Testis (tissue), 3 donors: Measurements from ENCODE around the gene PTPRD. TPM values are rescaled to one million over a fixed set of nuclear protein-coding genes. Genes with fewer than 3 reads are reported as not detected.

Experiments used
- DNase-seq: peaks from one replicate; pipeline ENCODE4 v3.0.0-alpha.2; 2019
- H3K27ac ChIP-seq, 2 donors: fragments of 200-600 bp; sonication (generic); one replicate each; pipeline ENCODE4 v1.5.1; 2019
- H3K27me3 ChIP-seq: fragments of 200-600 bp; sonication (generic); one replicate; pipeline ENCODE4 v1.5.1; 2019
- H3K36me3 ChIP-seq: fragments of 200-600 bp; sonication (generic); one replicate; pipeline ENCODE4 v1.5.1; 2017; ENCODE audit warnings: low read depth; ENCODE audit errors: missing control alignments
- H3K4me1 ChIP-seq: fragments of 200-600 bp; sonication (generic); one replicate; pipeline ENCODE4 v1.5.1; 2019
- H3K4me3 ChIP-seq, 2 donors: fragments of 200-600 bp; sonication (generic); one replicate each; pipeline ENCODE4 v1.5.1; 2017 to 2019
- H3K9me3 ChIP-seq: fragments of 200-600 bp; sonication (generic); one replicate; pipeline ENCODE4 v1.5.1; 2017
- CTCF ChIP-seq, 3 experiments: fragments of 450-650 bp in 2 of 3; fragments of 200-600 bp in 1 of 3; sonication (generic) in 1 of 3; IDR thresholded peaks; one replicate each; pipeline ENCODE4 v1.5.1; 2016 to 2019; ENCODE audit warnings: antibody characterized with exemption in 3 of 3, mild to moderate bottlenecking in 2 of 3, moderate library complexity in 1 of 3
- POLR2A ChIP-seq: fragments of 450-650 bp; IDR thresholded peaks from one replicate; pipeline ENCODE4 v1.6.1; 2017; ENCODE audit warnings: antibody characterized with exemption, mild to moderate bottlenecking, moderate library complexity
- WGBS, 2 donors: methylation state at CpG; one replicate each; pipeline ENCODE4 v1.1.5; 2018; 5-methylcytosine and 5-hydroxymethylcytosine counted together
- intact Hi-C: fragments of 100-400 bp; cut with DNase I; formaldehyde crosslinking; loops from one replicate; pipeline ENCODE4 v1.15.1; 2023; ENCODE audit warnings: low total_unique reads
- polyA plus RNA-seq: library from polyadenylated mRNA; stranded (reverse); fragments of 350-450 nt; fragmentation: Illumina TruSeq; extraction: RNeasy Lipid Tissue Mini Kit (QIAGEN cat#74804); gene quantifications from one replicate; pipeline ENCODE4 v1.2.3, GENCODE V29; 2014; ENCODE audit warnings: low read depth, low replicate concordance; ENCODE audit not compliant: insufficient read depth
- total RNA-seq, 2 donors: library from RNA; depleted of rRNA; stranded (reverse); fragments of >200 nt; gene quantifications; one replicate each; pipeline ENCODE4 v1.2.3, GENCODE V29; 2016

The PTPRD gene
- total and polyA plus RNA-seq, 3 donors from 2014 or later = 15.4 to 33.6 (median 32.5) TPM

GRCh38 chr9:8282535-8282934, 2330.3 kb downstream of the PTPRD start:
- Histone ChIP-seq H3K27me3 (no peaks in the 10 kb centered on the region), H3K4me3 (no peak overlapping the region), H3K4me1 (no peaks in the 10 kb centered on the region), H3K9me3 (no peaks in the 10 kb centered on the region), H3K27ac (no peak overlapping the region), H3K36me3 (no peaks in the 10 kb centered on the region)
- TF ChIP-seq CTCF (IDR thresholded peaks at IDR 0.05) (no peak), POLR2A (no peak)
- DNase-seq = no peak
- WGBS, 2 donors = 54 to 61% methylated on average over 2 of the region's 2 CpGs
- intact Hi-C loops = no loop called here

GRCh38 chr9:8280811-8281210, 2332.0 kb downstream of the PTPRD start:
- 74 to 84% methylated on average over 2 of the region's 2 CpGs for WGBS, 2 donors
- Histone ChIP-seq H3K4me1 (no peaks in the 10 kb centered on the region), H3K27ac (no peak overlapping the region), H3K4me3 (no peak overlapping the region), H3K27me3 (no peaks in the 10 kb centered on the region), H3K9me3 (no peaks in the 10 kb centered on the region), H3K36me3 (no peaks in the 10 kb centered on the region)
- intact Hi-C loops = no loop called here
- TF ChIP-seq CTCF (IDR thresholded peaks at IDR 0.05) (no peak), POLR2A (no peak)
- DNase-seq = no peak

GRCh38 chr9:8278048-8278447, 2334.8 kb downstream of the PTPRD start:
- no peak for DNase-seq

GRCh38 chr9:8270235-8270634, 2342.6 kb downstream of the PTPRD start:
- H3K4me1 ChIP-seq = peaks cover 3% of the 10 kb centered on the region
- H3K27me3 ChIP-seq = no peaks in the 10 kb centered on the region
- no peaks in the 10 kb centered on the region for H3K36me3 ChIP-seq
- no peak for TF ChIP-seq CTCF (IDR thresholded peaks at IDR 0.05)
- no peak for TF ChIP-seq POLR2A
- no peak overlapping the region for H3K27ac ChIP-seq
- no peak overlapping the region for H3K4me3 ChIP-seq
- intact Hi-C loops = no loop called here
- H3K9me3 ChIP-seq = no peaks in the 10 kb centered on the region
- DNase-seq = no peak

More at GRCh38 chr9:8278048-8278447, 2334.8 kb downstream of the PTPRD start:
- WGBS, 2 donors = 87 to 89% methylated on average over 3 of the region's 3 CpGs
- no peaks in the 10 kb centered on the region for H3K27me3 ChIP-seq
- intact Hi-C loops = no loop called here
- no peak overlapping the region for H3K4me3 ChIP-seq
- no peaks in the 10 kb centered on the region for H3K36me3 ChIP-seq
- no peaks in the 10 kb centered on the region for H3K4me1 ChIP-seq
- H3K9me3 ChIP-seq = no peaks in the 10 kb centered on the region
- no peak overlapping the region for H3K27ac ChIP-seq
- TF ChIP-seq CTCF (IDR thresholded peaks at IDR 0.05) = no peak
- TF ChIP-seq POLR2A = no peak

GRCh38 chr9:8268881-8269280, 2343.9 kb downstream of the PTPRD start:
- WGBS, 2 donors = 56 to 97% methylated on average over 1 of the region's 1 CpG
- TF ChIP-seq CTCF (IDR thresholded peaks at IDR 0.05) (no peak), POLR2A (no peak)
- peaks cover 3% of the 10 kb centered on the region for H3K4me1 ChIP-seq
- no peak overlapping the region for H3K27ac ChIP-seq
- intact Hi-C loops = no loop called here
- H3K4me3 ChIP-seq = no peak overlapping the region
- DNase-seq = no peak
- H3K27me3 ChIP-seq = no peaks in the 10 kb centered on the region
- no peaks in the 10 kb centered on the region for H3K36me3 ChIP-seq
- H3K9me3 ChIP-seq = no peaks in the 10 kb centered on the region
